ENCODE results near the gene PTAFR. TPM values are rescaled to one million over a fixed set of nuclear protein-coding genes. Genes with fewer than 3 reads are reported as not detected.

Gene PTAFR
- total RNA-seq, 1 experiment from 2014 or later = 1.9 TPM

DNA sequence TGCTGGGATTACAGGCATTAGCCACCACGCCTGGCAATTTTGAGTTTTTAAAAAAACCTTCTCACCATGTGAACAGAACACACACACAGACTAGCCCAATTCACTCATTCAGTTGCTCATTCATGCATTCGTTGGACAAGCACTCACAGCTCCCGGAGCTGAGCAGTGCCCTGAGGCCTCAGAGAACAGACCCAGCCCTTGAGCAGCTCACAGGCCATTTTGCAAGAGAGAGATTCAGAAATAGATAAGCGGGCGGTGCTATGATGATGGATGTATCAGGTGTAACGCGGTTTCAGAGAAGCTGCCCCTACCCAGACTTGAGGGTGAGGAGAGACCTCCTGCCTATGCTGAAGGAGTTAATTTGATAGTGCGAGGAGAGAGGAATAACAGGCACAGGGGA lies 18.6 kb downstream of the PTAFR start:
- Mint-ChIP-seq H3K27ac (no peak overlapping the region), H3K4me3 (no peak overlapping the region), H3K9me3 (peaks cover 0 to 2% of the 10 kb centered on the region in 2 experiments; a peak in 1 of 5 replicates), H3K36me3 (ENCODE audit: insufficient read depth in 1 of 3, low read depth in 3 of 3) (no peaks in the 10 kb centered on the region), H3K4me1 (peaks cover 0 to 4% of the 10 kb centered on the region in 2 experiments; a peak in 2 of 4 replicates), H3K27me3 (ENCODE audit: low read depth) (no peaks in the 10 kb centered on the region)
- Histone ChIP-seq H3K27me3 (ENCODE audit: insufficient read depth, low read length) (no peaks in the 10 kb centered on the region), H3K18ac (ENCODE audit: insufficient read length, low read depth, low read length) (no peak overlapping the region), H3K23me2 (ENCODE audit: insufficient read length, low read depth, low read length, poor library complexity, severe bottlenecking) (no peaks in the 10 kb centered on the region), H3K4ac (ENCODE audit: low read depth, low read length) (no peak overlapping the region), H2BK5ac (ENCODE audit: insufficient read length, low read length) (no peak overlapping the region), H3K9me3 (ENCODE audit: control insufficient read depth, low read depth, low read length) (no peaks in the 10 kb centered on the region), H3T11ph (ENCODE audit: low read length) (no peak overlapping the region), H2BK12ac (ENCODE audit: insufficient read length, low read depth, low read length) (no peak overlapping the region), H2AK5ac (ENCODE audit: insufficient read length, low read length) (no peak overlapping the region), H3K4me2 (ENCODE audit: insufficient read depth, insufficient read length, low read length) (no peak overlapping the region), H3K14ac (ENCODE audit: insufficient read depth, low read length) (no peak overlapping the region), H2AFZ (ENCODE audit: low read length) (no peak overlapping the region), H3K23ac (ENCODE audit: insufficient read length, low read depth, low read length) (no peak overlapping the region), H3K56ac (ENCODE audit: insufficient read length, low read depth, low read length) (no peak overlapping the region), H2BK15ac (ENCODE audit: low read depth, low read length) (no peak overlapping the region), H2BK120ac (ENCODE audit: low read depth, low read length, poor library complexity, severe bottlenecking) (no peak overlapping the region), H3K79me2 (ENCODE audit: insufficient read depth, low read length) (no peaks in the 10 kb centered on the region), H3K27ac (ENCODE audit: insufficient read length, low read depth, low read length) (no peak overlapping the region), H4K5ac (ENCODE audit: insufficient read length, low read depth, low read length) (no peak overlapping the region), H4K20me1 (ENCODE audit: control insufficient read depth, insufficient read depth, insufficient read length) (no peaks in the 10 kb centered on the region), H3K79me1 (ENCODE audit: insufficient read depth, low read depth, low read length, poor library complexity, severe bottlenecking) (no peaks in the 10 kb centered on the region), H3K9ac (ENCODE audit: extremely low read depth, insufficient read length, low read length) (no peak overlapping the region), H2BK20ac (ENCODE audit: low read depth, low read length, poor library complexity, severe bottlenecking) (no peak overlapping the region), H4K91ac (ENCODE audit: insufficient read length, low read depth, low read length) (no peak overlapping the region), H3K4me1 (ENCODE audit: insufficient read depth, low read length) (no peaks in the 10 kb centered on the region; the same call in 1 of the 2 replicates), H4K8ac (replicated peaks; ENCODE audit: insufficient read length, low read depth, low read length) (no peak overlapping the region)
- TF ChIP-seq, protein P1, sequence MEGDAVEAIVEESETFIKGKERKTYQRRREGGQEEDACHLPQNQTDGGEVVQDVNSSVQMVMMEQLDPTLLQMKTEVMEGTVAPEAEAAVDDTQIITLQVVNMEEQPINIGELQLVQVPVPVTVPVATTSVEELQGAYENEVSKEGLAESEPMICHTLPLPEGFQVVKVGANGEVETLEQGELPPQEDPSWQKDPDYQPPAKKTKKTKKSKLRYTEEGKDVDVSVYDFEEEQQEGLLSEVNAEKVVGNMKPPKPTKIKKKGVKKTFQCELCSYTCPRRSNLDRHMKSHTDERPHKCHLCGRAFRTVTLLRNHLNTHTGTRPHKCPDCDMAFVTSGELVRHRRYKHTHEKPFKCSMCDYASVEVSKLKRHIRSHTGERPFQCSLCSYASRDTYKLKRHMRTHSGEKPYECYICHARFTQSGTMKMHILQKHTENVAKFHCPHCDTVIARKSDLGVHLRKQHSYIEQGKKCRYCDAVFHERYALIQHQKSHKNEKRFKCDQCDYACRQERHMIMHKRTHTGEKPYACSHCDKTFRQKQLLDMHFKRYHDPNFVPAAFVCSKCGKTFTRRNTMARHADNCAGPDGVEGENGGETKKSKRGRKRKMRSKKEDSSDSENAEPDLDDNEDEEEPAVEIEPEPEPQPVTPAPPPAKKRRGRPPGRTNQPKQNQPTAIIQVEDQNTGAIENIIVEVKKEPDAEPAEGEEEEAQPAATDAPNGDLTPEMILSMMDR (conservative IDR thresholded peaks at IDR 0.05) = no peak
- no peak for DNase-seq
- WGBS (ENCODE audit: extremely low coverage, insufficient read length, low lambda C conversion rate) = no CpG with 5 or more reads among the region's 8 CpGs
